ENCODE data around the gene TACC2.

DNA sequence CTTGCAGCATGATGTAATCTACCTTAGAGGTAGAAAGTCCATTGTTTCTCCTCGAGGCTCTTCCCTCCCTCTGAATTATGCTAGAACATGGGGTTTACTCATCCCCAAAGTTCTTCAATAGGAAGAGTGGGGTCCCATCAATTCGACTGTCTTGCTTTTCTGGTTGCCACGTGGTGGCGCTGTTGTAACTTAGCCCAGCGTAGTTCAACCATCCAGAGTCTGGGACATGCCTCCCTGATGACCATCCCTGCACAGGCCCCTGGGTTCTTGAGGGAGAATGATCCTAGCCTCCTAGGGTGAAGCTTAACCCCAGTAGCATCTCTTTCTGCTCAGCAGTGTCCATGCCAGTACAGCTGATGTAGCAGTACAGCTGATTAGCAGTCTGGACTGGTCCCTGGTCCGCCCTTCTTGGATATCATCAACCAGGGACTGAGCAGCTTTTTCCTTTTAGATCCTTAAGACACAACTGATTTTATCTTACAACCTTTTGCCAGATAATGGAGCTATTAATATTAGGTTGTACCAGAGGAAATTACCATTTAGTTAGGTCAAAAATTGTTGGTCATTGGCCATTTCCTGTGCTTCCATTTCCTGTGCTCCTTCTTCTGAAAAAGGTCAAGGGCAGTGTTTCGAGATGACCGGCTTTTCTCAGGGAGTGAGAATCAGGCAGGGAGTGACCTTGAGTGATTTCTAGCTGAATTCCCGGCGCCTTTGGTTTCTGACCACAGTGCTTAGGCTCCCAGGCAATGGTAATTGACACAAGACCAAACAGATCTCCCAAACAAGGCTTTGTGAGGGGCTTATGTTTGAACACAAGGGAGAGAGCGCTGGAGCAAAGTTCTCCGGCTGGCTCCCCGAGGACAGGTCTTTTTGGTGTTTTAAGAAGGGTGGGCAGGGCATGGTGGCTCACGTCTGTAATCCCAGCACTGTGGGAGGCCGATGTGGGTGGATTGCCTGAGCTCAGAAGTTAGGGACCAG, 65.4 kb downstream of the TACC2 start:
- TF ChIP-seq, protein P1, sequence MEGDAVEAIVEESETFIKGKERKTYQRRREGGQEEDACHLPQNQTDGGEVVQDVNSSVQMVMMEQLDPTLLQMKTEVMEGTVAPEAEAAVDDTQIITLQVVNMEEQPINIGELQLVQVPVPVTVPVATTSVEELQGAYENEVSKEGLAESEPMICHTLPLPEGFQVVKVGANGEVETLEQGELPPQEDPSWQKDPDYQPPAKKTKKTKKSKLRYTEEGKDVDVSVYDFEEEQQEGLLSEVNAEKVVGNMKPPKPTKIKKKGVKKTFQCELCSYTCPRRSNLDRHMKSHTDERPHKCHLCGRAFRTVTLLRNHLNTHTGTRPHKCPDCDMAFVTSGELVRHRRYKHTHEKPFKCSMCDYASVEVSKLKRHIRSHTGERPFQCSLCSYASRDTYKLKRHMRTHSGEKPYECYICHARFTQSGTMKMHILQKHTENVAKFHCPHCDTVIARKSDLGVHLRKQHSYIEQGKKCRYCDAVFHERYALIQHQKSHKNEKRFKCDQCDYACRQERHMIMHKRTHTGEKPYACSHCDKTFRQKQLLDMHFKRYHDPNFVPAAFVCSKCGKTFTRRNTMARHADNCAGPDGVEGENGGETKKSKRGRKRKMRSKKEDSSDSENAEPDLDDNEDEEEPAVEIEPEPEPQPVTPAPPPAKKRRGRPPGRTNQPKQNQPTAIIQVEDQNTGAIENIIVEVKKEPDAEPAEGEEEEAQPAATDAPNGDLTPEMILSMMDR (conservative IDR thresholded peaks at IDR 0.05), result peak; percentile 80
- TF ChIP-seq EZH2 (IDR thresholded peaks at IDR 0.05; ENCODE audit: low read depth), result no peak
